Ishikawa (cell line): ENCODE results near the gene ADAM22.

ENCODE experiments used
- EP300 ChIP-seq: IDR thresholded peaks from 2 replicates; pipeline ENCODE4 v1.6.1; 2012; ENCODE audit warnings: borderline replicate concordance
- FOXM1 ChIP-seq: IDR thresholded peaks from 2 replicates; pipeline ENCODE4 v1.6.1; 2012; ENCODE audit warnings: low read depth, borderline replicate concordance
- ZBTB7A ChIP-seq: IDR thresholded peaks from 2 replicates; pipeline ENCODE4 v1.6.1; 2012; ENCODE audit warnings: low read depth
- TF ChIP-seq, protein P1 (sequence below): IDR thresholded peaks from 2 replicates; pipeline ENCODE4 v1.6.1; 2012
- TF ChIP-seq, protein P2 (sequence below): IDR thresholded peaks from 2 replicates; pipeline ENCODE4 v1.6.1; 2012

DNA sequence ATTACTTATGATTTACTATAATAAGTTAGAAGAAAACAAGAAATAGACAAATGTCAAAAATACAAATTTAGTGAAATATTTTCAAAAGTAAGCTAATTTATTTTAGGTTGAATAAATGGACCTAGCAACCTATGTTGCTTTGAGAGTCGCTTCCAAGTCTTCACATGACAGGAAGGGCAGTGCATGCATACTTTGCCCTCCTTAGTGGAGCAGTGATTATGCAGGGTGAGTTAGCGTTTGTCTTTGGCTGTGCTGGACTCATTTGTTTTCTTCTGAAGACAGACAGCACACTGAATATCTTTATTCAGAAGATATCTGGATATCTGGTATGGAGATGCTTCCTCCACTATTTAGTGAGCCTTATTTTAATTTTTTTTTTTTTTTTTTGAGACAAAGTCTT is 183.3 kb downstream of the ADAM22 start:
- TF ChIP-seq, protein P1, sequence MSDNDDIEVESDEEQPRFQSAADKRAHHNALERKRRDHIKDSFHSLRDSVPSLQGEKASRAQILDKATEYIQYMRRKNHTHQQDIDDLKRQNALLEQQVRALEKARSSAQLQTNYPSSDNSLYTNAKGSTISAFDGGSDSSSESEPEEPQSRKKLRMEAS: no peak
- no peak for TF ChIP-seq EP300
- TF ChIP-seq, protein P2, sequence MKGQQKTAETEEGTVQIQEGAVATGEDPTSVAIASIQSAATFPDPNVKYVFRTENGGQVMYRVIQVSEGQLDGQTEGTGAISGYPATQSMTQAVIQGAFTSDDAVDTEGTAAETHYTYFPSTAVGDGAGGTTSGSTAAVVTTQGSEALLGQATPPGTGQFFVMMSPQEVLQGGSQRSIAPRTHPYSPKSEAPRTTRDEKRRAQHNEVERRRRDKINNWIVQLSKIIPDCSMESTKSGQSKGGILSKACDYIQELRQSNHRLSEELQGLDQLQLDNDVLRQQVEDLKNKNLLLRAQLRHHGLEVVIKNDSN: no peak
- TF ChIP-seq ZBTB7A: no peak
- no peak for TF ChIP-seq FOXM1
